OCI-LY7 (cell line): ENCODE measurements around the gene KHSRP.

ENCODE experiments used
- EZH2phosphoT487 ChIP-seq: fragments of 200-600 bp; sonication (generic); IDR thresholded peaks from 2 replicates; pipeline ENCODE4 v1.6.1; 2018; ENCODE audit warnings: low read depth, borderline replicate concordance, mild to moderate bottlenecking, mixed run types, antibody characterized with exemption, low read length, moderate library complexity, mixed read lengths
- TF ChIP-seq, protein P1 (sequence below): fragments of 200-600 bp; sonication (generic); conservative IDR thresholded peaks from 2 replicates; pipeline ENCODE4 v1.5.1; 2014; ENCODE audit warnings: mild to moderate bottlenecking, antibody characterized with exemption, low read length, moderate library complexity, mixed read lengths

DNA sequence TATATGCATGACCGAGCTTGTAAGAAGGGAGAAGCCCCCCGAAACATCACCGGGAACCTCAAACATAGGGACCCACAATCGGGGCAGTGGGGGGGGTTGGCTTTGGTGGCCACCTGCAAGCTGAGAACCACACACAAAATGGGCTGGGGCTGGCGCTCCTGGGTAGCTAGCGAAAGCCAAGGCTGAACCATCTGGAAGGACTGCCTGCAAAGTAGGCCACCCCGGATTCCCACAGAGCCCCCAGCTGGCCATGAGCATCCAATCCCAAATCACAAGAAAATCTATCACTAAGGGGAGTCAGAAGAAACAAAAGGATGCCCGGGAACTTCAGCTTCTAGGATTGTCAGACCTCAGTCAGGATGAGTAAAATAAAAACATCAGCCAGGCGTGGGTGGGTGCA, 46.1 kb downstream of the KHSRP start:
- TF ChIP-seq, protein P1, sequence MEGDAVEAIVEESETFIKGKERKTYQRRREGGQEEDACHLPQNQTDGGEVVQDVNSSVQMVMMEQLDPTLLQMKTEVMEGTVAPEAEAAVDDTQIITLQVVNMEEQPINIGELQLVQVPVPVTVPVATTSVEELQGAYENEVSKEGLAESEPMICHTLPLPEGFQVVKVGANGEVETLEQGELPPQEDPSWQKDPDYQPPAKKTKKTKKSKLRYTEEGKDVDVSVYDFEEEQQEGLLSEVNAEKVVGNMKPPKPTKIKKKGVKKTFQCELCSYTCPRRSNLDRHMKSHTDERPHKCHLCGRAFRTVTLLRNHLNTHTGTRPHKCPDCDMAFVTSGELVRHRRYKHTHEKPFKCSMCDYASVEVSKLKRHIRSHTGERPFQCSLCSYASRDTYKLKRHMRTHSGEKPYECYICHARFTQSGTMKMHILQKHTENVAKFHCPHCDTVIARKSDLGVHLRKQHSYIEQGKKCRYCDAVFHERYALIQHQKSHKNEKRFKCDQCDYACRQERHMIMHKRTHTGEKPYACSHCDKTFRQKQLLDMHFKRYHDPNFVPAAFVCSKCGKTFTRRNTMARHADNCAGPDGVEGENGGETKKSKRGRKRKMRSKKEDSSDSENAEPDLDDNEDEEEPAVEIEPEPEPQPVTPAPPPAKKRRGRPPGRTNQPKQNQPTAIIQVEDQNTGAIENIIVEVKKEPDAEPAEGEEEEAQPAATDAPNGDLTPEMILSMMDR: no peak
- no peak for TF ChIP-seq EZH2phosphoT487
